ENCODE measurements around the gene QTRT2.

Gene QTRT2

DNA sequence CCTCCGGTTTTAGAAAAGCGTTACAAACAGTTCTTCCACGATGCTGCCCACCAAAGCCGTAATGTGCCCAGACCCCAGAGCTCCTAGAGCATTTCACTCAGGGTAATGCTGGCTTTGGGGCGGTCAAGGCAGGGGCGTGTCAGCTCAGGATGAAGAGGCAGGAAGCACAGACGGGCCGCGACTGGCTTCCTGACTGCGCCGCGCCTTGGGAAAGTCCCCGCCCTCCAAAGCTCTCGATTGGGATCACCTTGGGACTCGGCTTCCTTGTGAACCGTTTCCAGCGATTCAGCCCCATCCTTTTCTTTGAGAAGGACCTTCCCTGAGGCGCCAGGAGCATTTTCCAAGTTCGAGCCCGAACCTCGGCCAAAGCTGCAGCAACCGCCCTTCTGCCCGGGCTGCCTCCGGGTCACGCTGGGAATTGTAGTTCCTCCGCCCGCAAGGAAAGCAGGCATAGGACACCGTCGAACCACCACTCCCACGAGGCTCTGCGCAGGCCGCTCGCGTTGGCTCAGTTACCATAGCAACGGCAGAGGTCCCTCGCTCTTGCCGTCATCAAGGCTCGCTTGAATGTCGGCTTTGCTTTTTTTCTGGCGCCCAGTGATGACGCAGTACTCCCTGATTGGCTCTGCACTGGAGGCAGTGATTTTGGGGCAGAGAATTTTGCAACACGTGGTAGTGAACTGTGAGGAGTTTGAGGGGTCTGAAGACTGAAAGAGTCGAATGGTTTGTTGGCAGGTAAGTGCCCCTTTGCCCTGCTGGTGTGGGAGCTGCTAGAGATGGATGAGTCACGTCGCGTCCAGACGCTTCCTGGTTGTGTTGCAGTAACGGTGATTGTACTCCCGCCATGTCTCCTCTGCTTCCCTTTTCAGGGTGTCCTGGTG lies at the start of gene QTRT2, which contains the start of gene CCDC191:
QTRT2 (plus strand) TSS at position 608 of the 881 bp plus-strand sequence. CDS start 8,521 bp downstream, outside the sequence.
CCDC191 (minus strand) TSS at position 397 of the 881 bp plus-strand sequence; CDS start at position 337, 60 bp downstream.
- in situ Hi-C loops (cut with MboI; ENCODE audit: low sequenced_read_pairs) = no loop called here

DNA sequence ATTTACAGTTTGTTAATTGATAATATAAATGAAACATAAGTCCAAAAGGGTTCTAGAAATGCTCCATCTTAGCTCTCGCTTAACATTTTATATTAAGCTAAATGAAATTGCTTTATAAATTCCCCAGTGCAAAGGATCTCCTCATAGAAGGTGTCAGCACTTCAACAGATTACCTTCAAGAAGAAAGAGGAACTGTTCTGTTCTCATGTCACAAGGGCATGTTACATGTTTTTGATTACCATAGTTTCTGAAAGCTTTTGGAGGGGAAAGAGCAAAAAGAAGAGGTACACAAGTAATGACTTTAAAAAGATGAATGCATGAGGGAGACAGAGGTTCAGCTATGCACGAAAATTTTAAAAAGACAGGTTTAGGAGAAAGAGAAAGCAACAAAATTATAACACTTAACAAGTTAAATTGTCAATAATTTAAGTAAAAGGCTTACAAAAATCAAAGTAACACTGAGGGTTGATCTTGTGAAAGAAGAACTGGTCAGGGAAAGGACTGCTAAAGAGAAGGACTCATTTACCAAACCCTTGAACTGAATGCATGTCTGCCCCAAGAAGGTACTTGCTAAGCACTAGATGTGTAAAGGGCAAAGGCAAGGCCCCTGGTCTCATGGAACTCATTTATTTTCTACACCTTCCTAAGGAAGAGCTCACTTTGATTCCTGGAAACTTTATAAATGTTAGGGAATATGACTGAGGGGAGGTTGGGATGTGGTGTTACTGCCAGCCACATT lies 45.3 kb upstream of the QTRT2 start:
- in situ Hi-C loops (cut with MboI; ENCODE audit: low sequenced_read_pairs) = no loop called here

DNA sequence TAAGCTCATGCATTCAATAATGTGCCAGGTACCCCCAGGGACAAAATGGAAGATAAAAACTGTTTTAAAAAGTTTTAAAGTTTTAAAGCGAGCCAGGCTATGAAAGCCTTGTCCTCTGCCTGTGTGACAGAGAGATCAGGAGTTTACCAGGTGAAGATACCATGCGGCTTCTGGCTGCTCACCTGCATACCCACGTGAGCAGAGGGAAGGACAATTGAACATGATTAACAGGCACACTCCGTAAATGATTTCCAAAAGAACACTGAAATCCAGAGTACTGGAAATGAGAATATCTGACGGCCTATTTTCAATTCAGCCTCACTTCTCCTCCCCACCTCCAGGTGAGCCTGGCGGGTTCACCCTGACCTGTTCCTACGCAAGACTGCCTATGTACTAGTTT lies 42.3 kb upstream of the QTRT2 start:
- in situ Hi-C loops (cut with MboI; ENCODE audit: low sequenced_read_pairs) = no loop called here

DNA sequence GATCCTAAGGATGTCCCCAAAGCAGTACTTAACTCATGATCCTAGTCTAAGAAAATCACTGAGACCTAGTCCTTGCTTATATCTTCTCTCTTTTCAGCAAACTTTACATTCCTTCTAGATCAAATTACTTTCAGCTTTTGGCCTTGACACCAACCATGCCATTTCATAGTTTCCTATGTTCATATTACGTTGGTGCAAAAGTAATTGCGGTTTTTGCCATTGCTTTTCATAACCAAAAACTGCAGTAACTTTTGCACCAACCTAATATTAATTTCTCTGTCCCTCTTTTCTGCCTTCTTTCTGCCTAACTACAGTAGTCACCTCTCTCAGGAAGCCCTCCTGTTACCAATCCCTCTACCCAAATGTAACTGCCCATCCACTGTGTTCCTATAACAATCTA lies 37.1 kb upstream of the QTRT2 start:
- in situ Hi-C loops (cut with MboI; ENCODE audit: low sequenced_read_pairs) = no loop called here

DNA sequence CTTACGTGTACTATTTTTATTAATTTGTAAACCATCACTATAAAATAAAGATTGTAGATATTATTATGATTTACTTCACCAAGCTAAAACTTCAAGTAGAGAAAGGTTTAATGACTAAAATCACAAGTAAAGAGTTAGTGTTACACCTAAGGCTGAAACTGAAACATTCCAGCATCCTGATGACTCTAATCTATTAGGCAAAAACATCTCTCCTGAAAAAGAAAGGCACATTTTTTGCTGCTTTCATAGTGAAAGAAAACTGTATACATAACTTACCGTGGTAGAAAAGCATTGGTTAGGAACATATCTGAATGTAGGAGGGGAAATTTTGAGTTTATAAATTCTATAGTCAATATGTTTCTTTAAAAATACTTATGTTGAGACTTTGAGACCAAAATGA lies 35.6 kb upstream of the QTRT2 start:
- in situ Hi-C loops (cut with MboI; ENCODE audit: low sequenced_read_pairs) = no loop called here

DNA sequence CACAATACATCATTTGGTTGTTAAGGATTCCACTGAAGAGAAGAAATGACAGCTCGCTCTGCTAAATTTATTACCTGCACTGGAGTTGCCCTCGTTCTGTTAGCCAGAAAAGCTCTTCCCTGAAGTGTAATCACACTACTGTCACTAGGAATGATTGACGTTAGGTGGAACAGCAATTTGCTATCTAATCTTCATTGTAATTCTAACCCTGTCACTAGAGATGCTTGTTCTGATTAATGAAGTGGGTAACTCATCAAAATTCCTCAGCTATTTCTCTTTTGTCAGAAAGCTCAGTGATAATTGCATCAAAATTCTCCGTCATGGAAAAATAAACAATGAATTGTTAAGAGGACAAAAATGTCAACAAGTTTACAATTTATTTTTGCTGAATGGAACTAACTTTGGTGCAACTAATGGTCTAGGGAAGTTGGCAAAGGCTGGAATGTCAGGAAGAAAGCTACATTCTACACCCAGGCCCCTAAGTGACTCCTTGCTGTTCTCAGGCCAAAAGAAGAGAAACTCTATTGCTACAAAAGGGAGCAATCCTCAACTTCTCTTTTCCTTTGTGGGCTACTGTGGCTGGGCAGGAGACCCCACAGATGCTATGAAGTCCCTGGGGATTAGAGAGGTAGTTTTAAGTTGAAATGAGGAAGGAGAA lies 34.3 kb upstream of the QTRT2 start:
- in situ Hi-C loops (cut with MboI; ENCODE audit: low sequenced_read_pairs) = no loop called here

DNA sequence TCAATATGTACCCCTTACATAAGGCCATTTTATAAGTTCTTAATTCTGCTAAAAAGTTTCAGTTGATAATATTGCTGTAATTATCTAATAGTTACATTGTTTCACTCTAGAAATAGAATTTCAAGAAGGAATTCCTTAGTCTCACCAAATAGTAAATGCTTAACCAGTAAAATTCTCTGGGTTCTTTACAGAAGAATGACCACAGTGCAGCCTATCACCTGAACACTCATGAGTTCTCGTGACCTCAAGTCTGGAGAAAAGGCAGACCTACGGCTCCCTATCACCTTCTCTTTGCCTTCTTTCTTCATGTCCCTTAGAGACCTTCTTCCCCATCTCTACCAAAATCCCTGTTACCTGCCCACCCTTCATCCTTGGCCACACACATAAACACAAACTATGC lies 31.1 kb upstream of the QTRT2 start:
- in situ Hi-C loops (cut with MboI; ENCODE audit: low sequenced_read_pairs) = no loop called here

DNA sequence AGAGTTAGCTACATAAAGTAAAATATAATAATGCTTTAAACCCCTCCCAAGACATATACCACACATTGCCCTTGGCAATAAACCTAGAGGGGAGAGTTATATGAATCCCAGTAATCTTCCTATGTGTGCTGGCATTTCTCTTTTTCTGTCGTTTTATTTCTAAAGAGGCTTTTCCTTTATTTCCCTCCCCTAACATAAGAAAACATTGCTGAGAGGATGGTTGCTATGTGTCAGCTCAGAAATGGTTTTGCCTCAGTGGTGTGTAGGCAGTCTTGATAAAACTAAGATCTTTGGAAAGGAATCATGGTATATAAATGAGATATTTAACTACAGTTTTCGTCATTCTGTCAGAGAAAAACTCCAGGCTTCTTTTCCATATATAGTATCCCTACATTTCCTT lies 30.2 kb upstream of the QTRT2 start:
- in situ Hi-C loops (cut with MboI; ENCODE audit: low sequenced_read_pairs) = no loop called here

DNA sequence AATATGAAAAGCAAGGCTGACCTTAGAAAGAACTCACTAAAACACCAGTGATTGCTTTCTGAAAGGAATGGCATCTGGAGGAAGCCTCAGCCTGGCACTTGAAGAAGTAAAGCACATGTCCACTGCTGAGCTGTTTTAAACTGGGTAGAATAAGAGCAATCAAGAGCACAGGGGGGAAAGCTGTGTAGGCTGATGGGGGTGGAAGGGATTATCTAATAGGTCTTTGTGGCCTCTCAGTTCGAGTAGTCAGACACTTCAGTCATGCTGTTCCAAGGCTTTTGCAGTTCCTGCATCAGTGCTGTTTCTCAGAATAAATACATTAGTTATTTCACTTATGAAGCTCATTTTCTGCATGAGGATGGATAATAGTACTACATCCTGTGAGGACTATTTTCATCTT lies 22.8 kb upstream of the QTRT2 start:
- in situ Hi-C loops (cut with MboI; ENCODE audit: low sequenced_read_pairs) = no loop called here

DNA sequence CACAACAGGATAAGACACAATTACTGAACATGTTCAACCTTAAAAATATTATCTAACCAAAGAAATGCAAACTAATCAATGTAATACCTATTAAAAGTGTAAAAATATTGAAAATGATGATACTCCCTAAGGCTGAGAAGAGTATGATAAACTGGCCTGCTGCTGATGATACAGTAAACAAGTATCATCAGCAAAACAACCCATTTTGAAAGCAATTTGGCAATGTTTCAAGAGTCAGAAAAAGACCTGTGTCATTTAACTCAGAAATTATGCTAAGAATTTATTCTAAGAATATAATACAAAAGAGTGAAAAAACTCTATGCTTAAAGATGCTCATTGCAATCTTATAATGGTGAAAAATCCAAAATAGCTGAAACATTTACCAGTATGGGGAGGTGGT lies 22.3 kb upstream of the QTRT2 start:
- in situ Hi-C loops (cut with MboI; ENCODE audit: low sequenced_read_pairs) = no loop called here

DNA sequence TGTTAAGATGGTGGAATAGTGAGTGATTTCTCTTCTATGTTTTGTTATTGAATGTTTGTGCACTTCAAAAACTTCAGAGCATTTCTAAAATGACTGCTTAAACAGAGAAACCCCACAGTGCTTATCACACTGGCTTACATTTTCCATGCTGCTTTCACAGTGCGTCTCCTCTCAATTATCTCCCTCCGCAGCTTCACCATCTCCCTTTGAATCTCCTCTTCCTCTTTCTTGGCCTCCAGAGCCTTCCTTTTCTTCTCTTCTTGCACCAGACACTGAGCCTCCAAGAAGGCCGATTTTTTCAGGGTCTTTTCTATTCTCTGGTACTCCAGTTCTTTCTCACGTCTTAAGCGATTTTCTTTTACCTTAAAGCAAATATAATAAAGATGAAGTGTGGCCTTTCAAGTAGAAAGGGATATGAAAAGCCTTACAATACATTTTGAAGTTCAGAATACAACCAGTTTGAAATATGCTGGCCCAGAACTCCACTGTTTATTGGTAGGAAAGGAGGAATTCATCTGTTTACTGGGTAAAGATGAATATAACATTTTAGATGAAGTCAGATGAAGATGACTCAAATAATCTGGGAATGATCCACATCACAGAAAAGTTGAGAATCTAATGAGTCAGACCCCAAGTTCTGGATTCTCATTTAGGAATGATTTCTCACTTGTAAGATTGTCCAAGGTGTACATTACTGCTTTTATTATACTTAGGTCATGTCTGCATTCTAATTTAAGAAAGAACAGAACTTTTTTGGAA lies 21.6 kb upstream of the QTRT2 start:
- in situ Hi-C loops (cut with MboI; ENCODE audit: low sequenced_read_pairs) = no loop called here

DNA sequence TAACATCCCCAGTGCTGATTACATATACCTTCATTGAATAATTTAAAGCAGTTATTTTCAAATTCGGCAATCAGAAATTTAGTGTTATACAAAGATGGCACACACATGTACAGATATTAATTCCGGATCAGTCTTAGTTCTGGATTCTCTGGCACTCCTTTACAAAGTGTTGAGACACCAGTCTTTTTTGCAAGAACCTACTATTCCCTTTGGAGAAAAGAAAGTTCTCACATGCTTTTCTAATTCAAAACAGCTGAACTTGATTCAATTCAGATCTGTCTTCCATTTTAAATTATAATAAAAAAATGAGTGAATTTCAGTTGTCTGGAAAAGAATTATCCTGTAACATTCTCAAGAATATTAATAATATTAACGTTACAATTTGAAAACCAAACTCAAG lies 20.6 kb upstream of the QTRT2 start:
- in situ Hi-C loops (cut with MboI; ENCODE audit: low sequenced_read_pairs) = no loop called here

DNA sequence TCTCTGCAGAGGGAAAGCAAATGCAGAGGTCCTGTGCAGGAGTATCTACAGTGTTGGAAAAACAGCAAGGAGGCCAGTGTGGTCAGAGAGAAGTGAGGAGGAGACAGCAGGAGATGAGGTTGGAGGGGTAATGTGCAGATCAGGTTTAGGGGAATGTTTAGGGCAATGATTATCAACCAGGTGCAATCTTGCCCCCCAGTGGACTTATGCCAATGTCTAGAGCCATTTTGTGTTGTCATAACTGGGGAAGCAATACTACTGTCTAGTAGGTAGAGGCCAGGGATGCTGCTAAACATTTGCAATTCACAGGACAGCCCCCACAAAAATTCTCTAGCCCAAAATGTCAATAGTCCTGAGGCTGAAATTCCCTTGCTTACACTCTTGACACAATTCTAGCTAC lies 13.3 kb upstream of the QTRT2 start:
- in situ Hi-C loops (cut with MboI; ENCODE audit: low sequenced_read_pairs) = no loop called here

DNA sequence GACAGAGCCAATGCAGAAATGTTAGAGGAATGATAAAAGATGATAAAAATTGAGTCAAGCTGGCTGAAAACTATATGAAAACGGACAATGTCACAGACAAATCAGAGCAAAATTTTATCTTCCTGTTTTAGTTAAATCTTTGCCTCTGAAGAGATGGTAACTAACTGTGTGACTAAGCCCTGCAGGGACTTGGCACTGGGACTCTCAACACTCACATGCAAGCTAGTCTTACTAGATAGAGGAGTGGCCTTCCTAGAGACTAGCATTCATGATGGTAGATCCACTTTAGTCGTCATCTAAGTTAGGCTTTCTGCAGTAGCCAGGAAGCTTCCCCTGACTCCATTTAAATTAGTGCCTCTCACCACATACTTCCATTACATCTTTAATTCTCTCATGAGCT lies 4.3 kb upstream of the QTRT2 start:
- in situ Hi-C loops (cut with MboI; ENCODE audit: low sequenced_read_pairs) = no loop called here

DNA sequence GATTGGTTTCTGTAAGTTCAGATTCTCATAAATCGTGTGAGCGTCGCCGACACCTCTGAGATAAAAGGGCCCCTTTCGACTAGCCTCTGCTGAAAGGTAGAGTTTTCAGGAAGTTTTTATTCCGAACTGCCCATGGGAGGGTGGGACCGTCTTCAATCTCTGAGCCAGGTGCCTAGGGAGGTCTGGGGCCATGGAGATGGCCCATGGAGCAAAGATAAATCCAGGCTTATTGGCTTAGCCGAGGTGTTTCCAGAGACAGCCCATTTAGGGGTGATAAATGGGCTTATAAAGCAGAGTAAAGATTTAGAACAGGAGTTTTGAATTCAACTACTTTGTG lies 442 bp downstream of the QTRT2 start:
- in situ Hi-C loops (cut with MboI; ENCODE audit: low sequenced_read_pairs) = no loop called here

DNA sequence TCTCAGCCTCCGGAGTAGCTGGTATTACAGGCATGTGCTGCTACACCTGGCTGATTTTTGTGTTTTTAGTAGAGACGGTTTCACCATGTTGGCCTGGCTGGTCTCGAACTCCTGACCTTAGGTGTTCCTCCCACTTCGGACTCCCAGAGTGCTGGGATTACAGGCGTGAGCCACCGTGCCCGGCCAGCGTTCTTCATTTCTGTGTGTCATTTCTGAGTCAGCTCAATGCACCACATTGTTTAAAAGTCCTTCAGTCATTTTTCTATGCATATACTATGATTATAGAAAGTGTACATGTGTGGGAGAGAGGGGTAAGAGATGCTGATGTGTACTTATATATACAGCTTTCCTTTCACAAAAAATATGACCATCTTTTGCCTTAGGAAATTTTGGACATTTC lies 2.1 kb downstream of the QTRT2 start:
- in situ Hi-C loops (cut with MboI; ENCODE audit: low sequenced_read_pairs) = no loop called here

DNA sequence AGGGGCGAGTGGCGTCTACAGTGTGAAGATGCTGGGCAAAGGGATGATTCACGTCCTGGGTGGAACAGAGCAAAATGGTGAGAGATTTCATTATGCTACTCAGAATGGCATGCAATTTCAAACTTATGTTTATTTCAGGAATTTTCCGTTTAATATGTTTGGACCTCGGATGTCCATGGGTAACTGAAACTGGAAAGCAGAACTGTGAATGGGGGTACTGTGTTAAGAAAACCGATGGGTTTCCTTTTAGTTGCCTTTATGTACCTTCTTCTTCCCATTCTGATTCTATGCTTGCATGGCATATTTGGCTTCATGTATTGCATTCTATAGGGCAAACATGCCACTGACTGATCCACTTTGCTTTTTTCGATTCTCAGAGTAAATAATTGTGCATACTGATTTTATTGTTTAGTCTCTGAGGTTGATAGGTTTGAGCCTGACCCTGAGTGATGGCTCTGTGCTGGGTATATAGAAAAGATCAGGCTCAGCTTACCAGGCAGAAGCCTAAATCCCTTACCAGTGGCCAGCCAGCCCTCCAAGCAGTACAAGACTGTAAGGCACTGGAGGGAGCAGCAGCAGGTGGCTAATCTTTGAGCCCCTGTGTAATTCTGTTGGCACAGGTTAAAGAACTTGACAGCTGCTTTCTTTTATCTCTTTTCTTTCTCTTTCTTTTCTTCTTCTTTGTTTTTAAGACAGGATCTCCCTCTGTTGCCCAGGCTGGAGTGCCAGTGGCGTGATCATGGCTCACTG lies 4.5 kb downstream of the QTRT2 start:
- in situ Hi-C loops (cut with MboI; ENCODE audit: low sequenced_read_pairs) = no loop called here

DNA sequence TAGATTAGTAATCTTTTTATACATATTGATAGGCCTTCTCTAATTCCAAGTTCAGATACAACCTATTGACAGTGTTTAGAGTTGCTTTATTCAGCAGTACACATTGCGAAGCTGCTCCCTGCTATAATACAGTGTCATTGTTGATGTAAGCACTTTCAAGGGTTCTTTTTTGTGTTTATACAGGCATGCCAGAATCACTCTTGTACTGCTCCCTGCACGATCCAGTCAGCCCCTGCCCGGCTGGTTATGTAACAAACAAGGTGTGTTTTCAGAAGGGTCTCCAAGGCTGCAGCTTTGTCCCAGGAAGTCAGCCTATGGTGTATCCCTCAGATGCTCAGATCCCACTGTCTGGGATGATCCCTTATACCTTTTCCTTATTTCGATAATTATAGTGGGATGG lies 11.3 kb downstream of the QTRT2 start:
- in situ Hi-C loops (cut with MboI; ENCODE audit: low sequenced_read_pairs) = no loop called here

DNA sequence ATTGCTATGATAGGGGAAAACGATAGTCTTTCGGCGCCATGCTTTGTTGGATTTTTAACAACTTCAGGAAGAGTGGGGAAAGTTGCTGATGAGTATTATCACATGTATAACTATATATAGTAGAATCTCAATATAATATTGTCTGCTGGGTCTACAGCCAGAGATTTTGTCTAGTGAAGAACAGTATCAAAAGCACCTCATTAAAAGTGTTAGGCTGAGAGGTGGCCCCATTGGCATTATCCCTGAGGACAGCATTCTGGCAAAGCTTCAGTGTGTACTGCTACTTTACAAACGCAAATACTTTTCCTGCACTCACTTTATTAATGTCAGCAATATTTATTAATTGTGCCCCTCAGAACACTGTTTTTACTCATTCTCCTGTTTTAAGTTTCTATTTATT lies 11.8 kb downstream of the QTRT2 start:
- in situ Hi-C loops (cut with MboI; ENCODE audit: low sequenced_read_pairs) = no loop called here

DNA sequence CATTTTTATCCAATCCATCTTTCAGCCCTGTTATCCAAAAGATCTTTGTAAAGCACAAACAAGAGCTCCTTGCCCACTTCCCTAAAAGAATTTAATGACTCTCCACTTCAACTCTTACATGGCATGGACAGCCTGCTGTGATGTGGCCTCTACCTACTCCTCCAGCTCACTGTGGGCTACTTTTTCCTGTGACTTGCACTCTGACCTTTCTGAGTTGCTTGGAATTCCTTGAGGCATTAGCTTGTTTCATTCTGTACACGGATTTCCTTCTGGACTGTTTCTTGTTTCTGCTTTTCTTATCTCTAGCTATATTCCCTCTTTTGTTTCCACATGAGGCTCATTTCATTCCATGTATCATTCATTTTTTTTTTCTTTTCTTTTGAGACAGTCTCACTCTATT lies 15.2 kb downstream of the QTRT2 start:
- in situ Hi-C loops (cut with MboI; ENCODE audit: low sequenced_read_pairs) = no loop called here
